ENCODE measurements around the gene MMP17. TPM values are rescaled to one million over a fixed set of nuclear protein-coding genes. Genes with fewer than 3 reads are reported as not detected.

MMP17 gene
- polyA plus RNA-seq, 1 donor (not counting 4 experiments of a cell fraction or from before 2014, with no cell fraction given), result 2.3 TPM

DNA sequence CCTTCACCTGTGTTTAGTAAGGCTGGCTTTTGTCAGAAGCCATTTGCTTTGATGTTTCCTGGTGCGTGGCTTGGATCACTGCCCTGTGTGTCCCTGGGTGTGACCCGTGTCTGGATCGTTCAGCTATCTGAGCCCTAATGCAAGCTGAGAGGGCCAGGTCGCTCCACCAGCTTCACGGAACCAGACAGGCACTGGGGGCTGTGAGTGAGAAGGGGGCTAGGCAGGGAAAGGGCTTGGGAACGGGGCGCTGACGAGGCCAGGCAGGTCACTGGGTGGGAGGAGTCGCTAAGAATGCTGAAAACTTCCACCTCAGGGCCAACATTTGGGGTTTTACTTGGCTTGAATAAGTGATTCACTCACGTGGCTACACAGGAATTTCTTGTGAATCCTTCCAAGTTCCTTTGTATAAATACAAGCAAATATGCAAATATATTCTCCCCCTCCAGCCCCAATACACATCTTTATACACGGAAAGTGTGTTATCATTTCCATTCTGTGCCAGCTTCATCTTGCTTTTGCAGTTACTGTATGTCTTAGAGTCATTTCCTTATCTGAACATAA, 24.2 kb upstream of the MMP17 start:
- peaks cover 3 to 11% of the 10 kb centered on the region in 2 experiments for H3K36me3 ChIP-seq (ENCODE audit: control insufficient read depth in 2 of 2, extremely low read depth in 1 of 2, insufficient read depth in 2 of 2, low read length in 2 of 2)
- TF ChIP-seq, protein P1, sequence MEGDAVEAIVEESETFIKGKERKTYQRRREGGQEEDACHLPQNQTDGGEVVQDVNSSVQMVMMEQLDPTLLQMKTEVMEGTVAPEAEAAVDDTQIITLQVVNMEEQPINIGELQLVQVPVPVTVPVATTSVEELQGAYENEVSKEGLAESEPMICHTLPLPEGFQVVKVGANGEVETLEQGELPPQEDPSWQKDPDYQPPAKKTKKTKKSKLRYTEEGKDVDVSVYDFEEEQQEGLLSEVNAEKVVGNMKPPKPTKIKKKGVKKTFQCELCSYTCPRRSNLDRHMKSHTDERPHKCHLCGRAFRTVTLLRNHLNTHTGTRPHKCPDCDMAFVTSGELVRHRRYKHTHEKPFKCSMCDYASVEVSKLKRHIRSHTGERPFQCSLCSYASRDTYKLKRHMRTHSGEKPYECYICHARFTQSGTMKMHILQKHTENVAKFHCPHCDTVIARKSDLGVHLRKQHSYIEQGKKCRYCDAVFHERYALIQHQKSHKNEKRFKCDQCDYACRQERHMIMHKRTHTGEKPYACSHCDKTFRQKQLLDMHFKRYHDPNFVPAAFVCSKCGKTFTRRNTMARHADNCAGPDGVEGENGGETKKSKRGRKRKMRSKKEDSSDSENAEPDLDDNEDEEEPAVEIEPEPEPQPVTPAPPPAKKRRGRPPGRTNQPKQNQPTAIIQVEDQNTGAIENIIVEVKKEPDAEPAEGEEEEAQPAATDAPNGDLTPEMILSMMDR (optimal IDR thresholded peaks at IDR 0.05 in 1 of 3, IDR thresholded peaks at IDR 0.05 in 1 of 3, conservative IDR thresholded peaks at IDR 0.05 in 1 of 3; ENCODE audit: extremely low read depth in 1 of 3, insufficient read depth in 2 of 3, low read length in 3 of 3), result no peak
- H2AFZ ChIP-seq (ENCODE audit: control insufficient read depth, low read length), result peak overlapping the region; percentile 75
- H3K4me1 ChIP-seq (ENCODE audit: control insufficient read depth, extremely low read depth, insufficient read depth, low read length), result peaks cover 7% of the 10 kb centered on the region
- no peak overlapping the region for H3K27ac ChIP-seq (ENCODE audit: control insufficient read depth, insufficient read depth, low read length)
- DNase-seq (ENCODE audit: low read depth, low spot score) (no peak), FAIRE-seq (peak; percentile 41)
- no peaks in the 10 kb centered on the region for H4K20me1 ChIP-seq (ENCODE audit: control insufficient read depth, extremely low read depth, insufficient read depth, low read length)
- H3K27me3 ChIP-seq (ENCODE audit: control insufficient read depth, extremely low read depth, insufficient read depth, low read length), result no peaks in the 10 kb centered on the region
- H3K79me2 ChIP-seq (ENCODE audit: control insufficient read depth, insufficient read depth, low read length), result no peaks in the 10 kb centered on the region
- H3K9ac ChIP-seq (ENCODE audit: control insufficient read depth, extremely low read depth, insufficient read depth, low read length), result no peak overlapping the region
- H3K9me1 ChIP-seq (ENCODE audit: control insufficient read depth, extremely low read depth, insufficient read depth, low read length), result no peaks in the 10 kb centered on the region
- dilution Hi-C loops (cut with MboI; ENCODE audit: extremely low pct_ligation_motif_present, low sequenced_read_pairs), result no loop called here
- H3K4me2 ChIP-seq (ENCODE audit: control insufficient read depth, extremely low read depth, insufficient read depth, low read depth, low read length), result peak overlapping the region; percentile 45
- no peaks in the 10 kb centered on the region for H3K9me3 ChIP-seq (ENCODE audit: control insufficient read depth, low read depth, low read length)
- peak overlapping the region in 1 of 3 experiments; percentile 27 for H3K4me3 ChIP-seq (ENCODE audit: control insufficient read depth in 2 of 3, extremely low read depth in 1 of 3, insufficient read depth in 2 of 3, low read depth in 1 of 3, low read length in 3 of 3)

- Histone ChIP-seq H3K36me3 (ENCODE audit: control insufficient read depth in 2 of 2, extremely low read depth in 1 of 2, insufficient read depth in 2 of 2, low read length in 2 of 2) (peaks cover 0 to 6% of the 10 kb centered on the region in 2 experiments), H3K27ac (ENCODE audit: control insufficient read depth, insufficient read depth, low read length) (no peak overlapping the region), H3K9me3 (ENCODE audit: control insufficient read depth, low read depth, low read length) (no peaks in the 10 kb centered on the region), H4K20me1 (ENCODE audit: control insufficient read depth, extremely low read depth, insufficient read depth, low read length) (no peaks in the 10 kb centered on the region), H3K4me3 (ENCODE audit: control insufficient read depth in 2 of 3, extremely low read depth in 1 of 3, insufficient read depth in 2 of 3, low read depth in 1 of 3, low read length in 3 of 3) (no peak overlapping the region), H3K27me3 (ENCODE audit: control insufficient read depth, extremely low read depth, insufficient read depth, low read length) (no peaks in the 10 kb centered on the region), H3K4me2 (ENCODE audit: control insufficient read depth, extremely low read depth, insufficient read depth, low read depth, low read length) (no peak overlapping the region), H2AFZ (ENCODE audit: control insufficient read depth, low read length) (no peak overlapping the region), H3K9me1 (ENCODE audit: control insufficient read depth, extremely low read depth, insufficient read depth, low read length) (no peaks in the 10 kb centered on the region), H3K4me1 (ENCODE audit: control insufficient read depth, extremely low read depth, insufficient read depth, low read length) (peaks cover 7% of the 10 kb centered on the region), H3K79me2 (ENCODE audit: control insufficient read depth, insufficient read depth, low read length) (no peaks in the 10 kb centered on the region), H3K9ac (ENCODE audit: control insufficient read depth, extremely low read depth, insufficient read depth, low read length) (no peak overlapping the region)
- TF ChIP-seq EZH2 (IDR thresholded peaks at IDR 0.05; ENCODE audit: low read length), result no peak
- TF ChIP-seq, protein P1 (optimal IDR thresholded peaks at IDR 0.05 in 1 of 3, IDR thresholded peaks at IDR 0.05 in 1 of 3, conservative IDR thresholded peaks at IDR 0.05 in 1 of 3; ENCODE audit: extremely low read depth in 1 of 3, insufficient read depth in 2 of 3, low read length in 3 of 3), result no peak
- FAIRE-seq (no peak), DNase-seq (ENCODE audit: low read depth, low spot score) (no peak)
- dilution Hi-C loops (cut with MboI; ENCODE audit: extremely low pct_ligation_motif_present, low sequenced_read_pairs), result no loop called here
Measured at GRCh38 chr12:131805421-131805820, 22.8 kb upstream of the MMP17 start.
